Stomach (tissue), 19 donors: Measurements from ENCODE around the gene INAFM2. TPM values are rescaled to one million over a fixed set of nuclear protein-coding genes. Genes with fewer than 3 reads are reported as not detected.
A peak's percentile ranks its signal among the peaks of the same experiment; 100 is the strongest.

Experiments used
- DNase-seq, 2 donors: peaks; one replicate each; pipeline versions ENCODE4 v3.0.0 to v3.0.0-alpha.2; 2013 to 2019
- H3K27ac ChIP-seq, 5 donors: fragments of 200-600 bp in 4 of 5; sonication (generic) in 4 of 5; one replicate each; pipeline ENCODE4 v1.5.1; 2013 to 2019; ENCODE audit warnings: mild to moderate bottlenecking in 1 of 5, moderate library complexity in 1 of 5
- H3K27me3 ChIP-seq, 3 donors: fragments of 200-600 bp; sonication (generic); one replicate each; pipeline ENCODE4 v1.5.1; 2017 to 2019; ENCODE audit warnings: mixed run types in 1 of 3
- H3K36me3 ChIP-seq, 4 donors: fragments of 200-600 bp; sonication (generic); 1 replicate in 3 of 4; 2 replicates in 1 of 4; pipeline ENCODE4 v1.5.1; 2016 to 2019
- H3K4me1 ChIP-seq, 4 donors: fragments of 200-600 bp; sonication (generic); one replicate each; pipeline ENCODE4 v1.5.1; 2016 to 2019
- H3K4me3 ChIP-seq, 4 donors: fragments of 200-600 bp; sonication (generic) in 3 of 4; one replicate each; pipeline ENCODE4 v1.5.1; 2016 to 2019; ENCODE audit warnings: mild to moderate bottlenecking in 1 of 4
- H3K9me3 ChIP-seq, 4 donors: fragments of 200-600 bp; sonication (generic); one replicate each; pipeline ENCODE4 v1.5.1; 2016 to 2019
- CTCF ChIP-seq, 7 experiments: fragments of 450-650 bp in 4 of 7; fragments of 200-600 bp in 3 of 7; sonication (generic) in 3 of 7; IDR thresholded peaks; one replicate each; pipeline ENCODE4 v1.5.1; 2016 to 2019; ENCODE audit warnings: antibody characterized with exemption in 7 of 7, control low read depth in 2 of 7, mild to moderate bottlenecking in 1 of 7
- EP300 ChIP-seq: sonication (generic); formaldehyde crosslinking; IDR thresholded peaks from one replicate; pipeline ENCODE4 v1.6.1; 2017; ENCODE audit warnings: antibody characterized with exemption
- POLR2A ChIP-seq, 4 donors: fragments of 450-650 bp; IDR thresholded peaks; one replicate each; pipeline ENCODE4 v1.6.1; 2016; ENCODE audit warnings: antibody characterized with exemption in 4 of 4, control low read depth in 2 of 4, mild to moderate bottlenecking in 1 of 4, moderate library complexity in 1 of 4
- POLR2AphosphoS5 ChIP-seq, 3 donors: sonication (generic); formaldehyde crosslinking; IDR thresholded peaks; one replicate each; pipeline ENCODE4 v1.6.1; 2016; ENCODE audit warnings: antibody characterized with exemption in 3 of 3
- WGBS, 5 donors: extraction: QIAGEN DNeasy Blood & Tissue Kit in 3 of 5; methylation state at CpG; one replicate each; pipeline versions ENCODE4 v1.1.5 to v1.1.7; 2013 to 2018; 5-methylcytosine and 5-hydroxymethylcytosine counted together
- intact Hi-C: fragments of 100-400 bp; cut with DNase I; formaldehyde crosslinking; loops from one replicate; pipeline ENCODE4 v1.15.1; 2023; ENCODE audit warnings: low total_unique reads
- long read RNA-seq, 10 donors: transcript quantifications; one replicate each; lab custom pipeline, GENCODE V29; 2026
- polyA plus RNA-seq, 3 donors: library from polyadenylated mRNA; stranded (reverse); fragments of 200-250 nt; gene quantifications; one replicate each; pipeline ENCODE4 v1.2.3, GENCODE V29; 2013
- total RNA-seq, 5 donors: library from RNA; depleted of rRNA; stranded (reverse); fragments of >200 nt; gene quantifications; one replicate each; pipeline versions ENCODE4 v1.1.0 to v1.2.3, GENCODE V29; 2014 to 2016
- donor health status: healthy with polysubstance abuse.
- donor health status: Bipolar disorder and iron deficiency.
- donor health status: healthy.

INAFM2 gene
- total RNA-seq (10 to 100 TPM; 16.4 to 65.2 (median 21.6) TPM), polyA plus RNA-seq (10 to 100 TPM in 1 of 3 donors, 1 to 10 TPM in 2; 3.4 to 20.5 (median 8.8) TPM)
- long read RNA-seq, donor 1, transcript INAFM2-202 (1 exons, 3,052 nt): major isoform, 19 of 19 reads
- long read RNA-seq, donor 1, partial matches to known transcripts: 0 of 19 reads
- long read RNA-seq, donor 1, other reads (novel, unspliced or antisense): 0 of 19 reads
- long read RNA-seq, donor 2, transcript INAFM2-202 (1 exons, 3,052 nt): major isoform, 21 of 21 reads
- long read RNA-seq, donor 2, partial matches to known transcripts: 0 of 21 reads
- long read RNA-seq, donor 2, other reads (novel, unspliced or antisense): 0 of 21 reads
- long read RNA-seq, donor 3, transcript INAFM2-202 (1 exons, 3,052 nt): major isoform, 9 of 9 reads
- long read RNA-seq, donor 3, partial matches to known transcripts: 0 of 9 reads
- long read RNA-seq, donor 3, other reads (novel, unspliced or antisense): 0 of 9 reads
- long read RNA-seq, donor 4, partial matches to known transcripts: 0 of 2 reads
- long read RNA-seq, donor 4, other reads (novel, unspliced or antisense): 0 of 2 reads
- long read RNA-seq, donor 5, transcript INAFM2-202 (1 exons, 3,052 nt): major isoform, 12 of 13 reads
- long read RNA-seq, donor 5, partial matches to known transcripts: 0 of 13 reads
- long read RNA-seq, donor 5, other reads (novel, unspliced or antisense): 0 of 13 reads
- long read RNA-seq, donor 6, transcript INAFM2-202 (1 exons, 3,052 nt): major isoform, 19 of 19 reads
- long read RNA-seq, donor 6, partial matches to known transcripts: 0 of 19 reads
- long read RNA-seq, donor 6, other reads (novel, unspliced or antisense): 0 of 19 reads
- long read RNA-seq, donor 7, transcript INAFM2-202 (1 exons, 3,052 nt): major isoform, 21 of 21 reads
- long read RNA-seq, donor 7, partial matches to known transcripts: 0 of 21 reads
- long read RNA-seq, donor 7, other reads (novel, unspliced or antisense): 0 of 21 reads
- long read RNA-seq, donor 8, transcript INAFM2-202 (1 exons, 3,052 nt): major isoform, 8 of 8 reads
- long read RNA-seq, donor 8, partial matches to known transcripts: 0 of 8 reads
- long read RNA-seq, donor 8, other reads (novel, unspliced or antisense): 0 of 8 reads
- long read RNA-seq, donor 9, transcript INAFM2-202 (1 exons, 3,052 nt): major isoform, 25 of 25 reads
- long read RNA-seq, donor 9, partial matches to known transcripts: 0 of 25 reads
- long read RNA-seq, donor 9, other reads (novel, unspliced or antisense): 0 of 25 reads
- long read RNA-seq, donor 10, transcript INAFM2-202 (1 exons, 3,052 nt): major isoform, 5 of 5 reads
- long read RNA-seq, donor 10, partial matches to known transcripts: 0 of 5 reads
- long read RNA-seq, donor 10, other reads (novel, unspliced or antisense): 0 of 5 reads

- Histone ChIP-seq H3K4me1 (peaks cover 10 to 54% (median 37%) of the 10 kb centered on the region in 4 donors), H3K4me3 (peak within 1 kb of the TSS; percentile 85 to 91 (median 86)), H3K27me3 (no peaks in the 10 kb centered on the region), H3K27ac (peak within 1 kb of the TSS; percentile 67 to 92 (median 85)), H3K36me3 (no peaks in the 10 kb centered on the region), H3K9me3 (no peaks in the 10 kb centered on the region)
- DNase-seq: peak; percentile 90 to 97
- 0 to 2% (median 0%) methylated on average over 16 to 100 of the region's 103 CpGs for WGBS, 5 donors
- intact Hi-C loops: no loop called here
- TF ChIP-seq CTCF (IDR thresholded peaks at IDR 0.05) (peak in 5 of 7 experiments; percentile 44 to 74 (median 58)), POLR2A (IDR thresholded peaks at IDR 0.05) (no peak), EP300 (no peak), POLR2AphosphoS5 (IDR thresholded peaks at IDR 0.05) (peak; percentile 25 to 82 (median 40))
Measured at GRCh38 chr15:40323239-40323952, at the start of gene INAFM2. INAFM2 (plus strand) TSS chr15:40323692; CDS start chr15:40324056, 364 bp downstream.

- Histone ChIP-seq H3K4me1 (peaks cover 3 to 8% (median 6%) of the 10 kb centered on the region in 4 donors), H3K27me3 (peaks cover 2 to 23% (median 8%) of the 10 kb centered on the region in 3 donors), H3K9me3 (no peaks in the 10 kb centered on the region), H3K27ac (no peak overlapping the region), H3K36me3 (peaks cover 0 to 5% (median 0%) of the 10 kb centered on the region in 4 donors), H3K4me3 (no peak overlapping the region)
- 50 to 58% (median 57%) methylated on average over 24 to 26 of the region's 26 CpGs for WGBS, 5 donors
- TF ChIP-seq EP300 (no peak), CTCF (IDR thresholded peaks at IDR 0.05) (peak in 6 of 7 experiments; percentile 49 to 100 (median 100)), POLR2AphosphoS5 (IDR thresholded peaks at IDR 0.05) (peak; percentile 10 to 75 (median 46))
- intact Hi-C loops: loop anchor here (5.0 kb wide), 1 partner anchor 227 kb away; no protein-coding TSS in a partner anchor
- DNase-seq: peak; percentile 87 to 91
Measured at GRCh38 chr15:40274350-40275274, 48.9 kb upstream of the INAFM2 start.

- Histone ChIP-seq H3K27ac (no peak overlapping the region), H3K27me3 (peaks cover 4 to 33% (median 17%) of the 10 kb centered on the region in 3 donors), H3K36me3 (peaks cover 0 to 5% (median 0%) of the 10 kb centered on the region in 4 donors), H3K9me3 (no peaks in the 10 kb centered on the region), H3K4me3 (no peak overlapping the region), H3K4me1 (peaks cover 8 to 17% (median 10%) of the 10 kb centered on the region in 4 donors)
- 59 to 88% (median 81%) methylated on average over 5 of the region's 5 CpGs for WGBS, 5 donors
- intact Hi-C loops: no loop called here
- no peak for TF ChIP-seq POLR2A (IDR thresholded peaks at IDR 0.05)
- TF ChIP-seq POLR2AphosphoS5 (IDR thresholded peaks at IDR 0.05): no peak
- TF ChIP-seq EP300: no peak
- TF ChIP-seq CTCF (IDR thresholded peaks at IDR 0.05): no peak
- no peak for DNase-seq
Measured at GRCh38 chr15:40275523-40275922, 48.0 kb upstream of the INAFM2 start.
